AG10803 (cell line): ENCODE results near the gene S100A2.

Experiments used
- DNase-seq: peaks from one replicate; pipeline ENCODE4 v3.0.0; 2010; ENCODE audit warnings: low read depth
- H3K4me3 ChIP-seq: 2 replicates; pipeline ENCODE4 v1.5.1; 2011; ENCODE audit warnings: mild to moderate bottlenecking, low read length, control low read depth
- TF ChIP-seq, protein P1 (sequence below): conservative IDR thresholded peaks from 2 replicates; pipeline ENCODE4 v1.5.1; 2011; ENCODE audit warnings: mild to moderate bottlenecking, low read length, control low read depth, inconsistent platforms

The S100A2 gene

DNA sequence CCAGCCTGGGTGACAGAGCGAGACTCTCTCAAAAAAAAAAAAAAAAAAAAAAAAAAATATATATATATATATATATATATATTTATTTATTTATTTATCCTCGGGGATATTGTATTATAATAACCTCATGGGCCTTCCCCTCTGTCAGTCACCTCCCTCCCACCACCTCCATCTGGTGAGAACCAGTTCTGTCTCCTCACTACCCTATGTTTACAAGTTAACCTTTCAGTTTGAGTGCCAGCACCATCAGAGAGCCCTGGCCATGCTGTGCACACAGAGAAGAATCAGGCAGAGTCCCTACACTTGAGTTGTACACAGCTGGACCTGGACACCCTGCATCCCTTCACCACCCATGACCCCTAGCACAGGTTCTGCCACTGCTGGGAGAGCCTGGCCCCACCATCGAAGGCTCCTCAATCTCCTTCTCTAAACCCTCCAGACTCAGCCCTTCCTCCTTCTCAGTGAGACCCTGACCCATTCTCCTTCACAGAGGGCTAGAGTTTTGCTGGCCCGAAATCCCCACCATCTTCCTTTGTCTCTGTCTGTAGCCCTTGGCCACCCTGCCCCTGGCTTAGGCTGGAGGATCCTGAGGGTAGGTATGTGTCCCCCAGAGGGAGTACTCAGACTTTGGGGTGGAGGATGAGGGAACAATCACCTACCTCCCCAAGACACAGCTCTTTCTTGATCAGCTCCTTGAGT lies 26.1 kb downstream of the S100A2 start:
- no peak overlapping the region for H3K4me3 ChIP-seq
- no peak for DNase-seq
- TF ChIP-seq, protein P1, sequence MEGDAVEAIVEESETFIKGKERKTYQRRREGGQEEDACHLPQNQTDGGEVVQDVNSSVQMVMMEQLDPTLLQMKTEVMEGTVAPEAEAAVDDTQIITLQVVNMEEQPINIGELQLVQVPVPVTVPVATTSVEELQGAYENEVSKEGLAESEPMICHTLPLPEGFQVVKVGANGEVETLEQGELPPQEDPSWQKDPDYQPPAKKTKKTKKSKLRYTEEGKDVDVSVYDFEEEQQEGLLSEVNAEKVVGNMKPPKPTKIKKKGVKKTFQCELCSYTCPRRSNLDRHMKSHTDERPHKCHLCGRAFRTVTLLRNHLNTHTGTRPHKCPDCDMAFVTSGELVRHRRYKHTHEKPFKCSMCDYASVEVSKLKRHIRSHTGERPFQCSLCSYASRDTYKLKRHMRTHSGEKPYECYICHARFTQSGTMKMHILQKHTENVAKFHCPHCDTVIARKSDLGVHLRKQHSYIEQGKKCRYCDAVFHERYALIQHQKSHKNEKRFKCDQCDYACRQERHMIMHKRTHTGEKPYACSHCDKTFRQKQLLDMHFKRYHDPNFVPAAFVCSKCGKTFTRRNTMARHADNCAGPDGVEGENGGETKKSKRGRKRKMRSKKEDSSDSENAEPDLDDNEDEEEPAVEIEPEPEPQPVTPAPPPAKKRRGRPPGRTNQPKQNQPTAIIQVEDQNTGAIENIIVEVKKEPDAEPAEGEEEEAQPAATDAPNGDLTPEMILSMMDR = no peak

DNA sequence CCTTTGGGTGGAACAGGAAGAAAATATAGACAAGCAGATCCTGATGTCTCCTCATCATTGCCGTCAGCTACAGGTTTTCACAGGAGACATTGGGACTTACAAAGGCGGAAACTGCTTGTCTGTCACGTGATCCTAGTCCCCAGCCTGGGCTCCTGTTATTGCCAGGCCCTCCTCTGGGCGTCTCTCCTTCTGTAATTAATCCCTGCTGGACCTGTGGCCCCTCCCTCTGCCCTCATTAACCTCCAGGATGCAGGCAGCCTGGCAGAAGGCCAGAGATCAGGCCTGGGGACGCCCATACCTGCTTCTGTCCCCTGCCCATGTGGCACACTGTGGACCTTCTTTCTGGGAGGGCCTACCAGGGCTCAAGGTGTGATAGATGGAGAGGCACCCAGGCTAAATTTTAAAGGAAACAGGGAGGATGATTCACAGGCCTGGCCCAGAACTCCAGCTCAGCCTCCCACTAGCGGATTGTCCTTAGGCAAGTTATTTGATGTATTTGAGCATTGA lies 27.3 kb downstream of the S100A2 start:
- peak; percentile 53 for DNase-seq
- TF ChIP-seq, protein P1 = peak; percentile 16; the same call in 1 of the 2 replicates
- no peak overlapping the region for H3K4me3 ChIP-seq

- TF ChIP-seq, protein P1 = no peak
- H3K4me3 ChIP-seq = no peak overlapping the region
- no peak for DNase-seq
Measured at GRCh38 chr1:153537376-153537730, 28.3 kb downstream of the S100A2 start.

DNA sequence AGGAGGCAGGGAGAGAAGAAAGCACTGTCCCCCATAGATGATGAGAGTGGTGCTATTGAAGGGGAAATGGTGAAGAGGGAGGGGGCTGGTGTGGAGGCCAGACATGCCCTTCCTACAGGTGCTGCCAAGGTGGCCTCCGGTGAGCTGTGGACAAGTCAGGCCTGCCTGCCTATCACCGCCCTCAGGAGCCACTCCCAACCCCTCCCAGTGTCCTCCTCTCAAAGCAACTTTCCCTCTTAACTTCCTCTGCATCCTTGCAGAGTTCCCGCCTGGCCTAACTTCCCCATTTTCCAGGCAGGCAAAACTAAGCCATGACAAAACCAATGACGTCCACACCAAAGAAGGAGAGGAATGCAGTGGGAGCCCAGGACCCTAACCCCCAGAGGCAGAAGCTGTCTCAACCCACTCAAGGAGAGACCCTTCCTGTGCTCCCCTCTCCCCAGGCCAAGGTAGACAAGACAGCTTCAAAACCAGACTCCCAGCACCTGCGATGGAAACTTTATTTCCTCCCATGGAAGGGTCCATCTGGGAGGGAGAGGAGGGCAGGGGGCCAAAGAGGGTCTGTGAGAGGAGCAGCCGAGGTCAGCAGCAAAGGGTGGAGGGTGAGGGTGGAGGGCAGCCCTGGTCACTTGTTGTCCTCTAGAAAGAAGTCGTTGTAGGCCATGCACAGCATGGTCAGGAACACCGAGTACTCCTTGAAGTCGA lies 28.8 kb downstream of the S100A2 start:
- peak overlapping the region; percentile 100 for H3K4me3 ChIP-seq
- DNase-seq = no peak
- TF ChIP-seq, protein P1 = no peak

DNA sequence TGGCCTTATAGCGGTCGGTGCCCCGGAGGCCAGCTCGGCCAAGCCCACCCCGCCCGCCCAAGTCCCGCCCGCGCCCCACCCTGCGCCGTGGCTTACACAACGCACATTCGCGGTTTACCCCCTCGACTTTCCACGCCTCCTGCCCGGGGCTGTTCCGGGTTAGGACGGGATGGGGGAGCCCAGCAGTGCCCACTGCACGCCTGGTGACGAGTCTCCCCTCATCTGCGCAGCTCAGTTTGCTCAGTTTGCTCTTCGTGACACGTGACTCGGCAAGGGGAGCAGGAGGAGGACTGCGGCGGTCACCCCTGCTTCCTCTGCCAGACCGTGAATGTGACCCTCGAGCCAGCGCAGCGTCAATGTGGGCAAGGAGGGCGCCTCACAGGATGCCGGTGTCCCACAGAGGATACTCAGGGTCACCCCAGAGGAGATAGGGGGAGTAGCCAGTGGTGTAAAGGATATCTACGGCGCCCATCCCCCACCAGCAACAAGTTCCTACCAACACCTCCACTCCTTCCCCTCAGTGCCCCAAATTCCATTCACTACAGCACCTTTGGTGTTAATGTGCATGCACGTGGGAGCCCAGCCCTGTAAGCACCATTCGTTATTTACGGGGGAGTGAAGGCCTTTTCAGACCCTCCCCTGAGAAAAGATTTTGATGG lies 29.5 kb downstream of the S100A2 start:
- TF ChIP-seq, protein P1 = no peak
- DNase-seq = peak; percentile 91
- peak overlapping the region; percentile 100 for H3K4me3 ChIP-seq

GRCh38 chr1:153535242-153536011 lies 30.2 kb downstream of the S100A2 start, which contains the start of gene S100A6:
Gene S100A6, minus strand, starts transcription at chr1:153535991. Its CDS starts 652 bp downstream, at chr1:153535339.
- DNase-seq = peak; percentile 59
- H3K4me3 ChIP-seq = peak within 1 kb of the TSS; percentile 100
- TF ChIP-seq, protein P1 = peak; percentile 32
